H1 (cell line): ENCODE results near the gene KIAA0930.

ENCODE experiments used
- ATF3 ChIP-seq: IDR thresholded peaks from 2 replicates; pipeline ENCODE4 v1.6.1; 2011; ENCODE audit warnings: low read depth, mild to moderate bottlenecking, low read length; ENCODE audit not compliant: insufficient read depth
- CTCF ChIP-seq, 3 experiments: IDR thresholded peaks; 1 replicate in 2 of 3; 2 replicates in 1 of 3; pipeline versions ENCODE4 v1.5.1 to v1.6.1; 2011; ENCODE audit warnings: low read length in 3 of 3, mild to moderate bottlenecking in 3 of 3, inconsistent platforms in 2 of 3, low read depth in 1 of 3, moderate library complexity in 1 of 3; ENCODE audit not compliant: insufficient read depth in 1 of 3; ENCODE audit errors: control extremely low read depth in 1 of 3
- EP300 ChIP-seq, 2 experiments: IDR thresholded peaks; 1 replicate in 1 of 2; 2 replicates in 1 of 2; pipeline ENCODE4 v1.6.1; 2011 to 2012; ENCODE audit warnings: low read depth in 2 of 2, low read length in 2 of 2, mild to moderate bottlenecking in 2 of 2, borderline replicate concordance in 1 of 2, inconsistent platforms in 1 of 2, moderate library complexity in 1 of 2
- HDAC2 ChIP-seq, 2 experiments: fragments of 300-600 bp in 1 of 2; sonication (generic) in 1 of 2; IDR thresholded peaks; 2 replicates each; pipeline ENCODE4 v1.6.1; 2011 to 2012; ENCODE audit warnings: low read depth in 2 of 2, low read length in 2 of 2, mild to moderate bottlenecking in 2 of 2, moderate library complexity in 2 of 2, borderline replicate concordance in 1 of 2, inconsistent platforms in 1 of 2
- NANOG ChIP-seq: IDR thresholded peaks from 2 replicates; pipeline ENCODE4 v1.6.1; 2011; ENCODE audit warnings: low read length, low read depth, mild to moderate bottlenecking, inconsistent platforms; ENCODE audit not compliant: insufficient read depth, poor library complexity, severe bottlenecking
- POLR2A ChIP-seq, 2 experiments: IDR thresholded peaks; 1 replicate in 1 of 2; 2 replicates in 1 of 2; pipeline ENCODE4 v1.6.1; 2011; ENCODE audit warnings: low read depth in 2 of 2, low read length in 2 of 2, mild to moderate bottlenecking in 2 of 2; ENCODE audit errors: control extremely low read depth in 1 of 2
- POLR2AphosphoS5 ChIP-seq: IDR thresholded peaks from 2 replicates; pipeline ENCODE4 v1.6.1; 2011; ENCODE audit warnings: low read depth, low read length

- TF ChIP-seq HDAC2 (IDR thresholded peaks at IDR 0.05; ENCODE audit: borderline replicate concordance in 1 of 2, low read depth in 2 of 2, low read length in 2 of 2) (no peak), CTCF (IDR thresholded peaks at IDR 0.05; ENCODE audit: control extremely low read depth in 1 of 3, insufficient read depth in 1 of 3, low read depth in 1 of 3, low read length in 3 of 3) (no peak), ATF3 (no peak), NANOG (no peak), EP300 (IDR thresholded peaks at IDR 0.05; ENCODE audit: borderline replicate concordance in 1 of 2, low read depth in 2 of 2, low read length in 2 of 2) (no peak), POLR2AphosphoS5 (no peak), POLR2A (IDR thresholded peaks at IDR 0.05; ENCODE audit: control extremely low read depth in 1 of 2, low read depth in 2 of 2, low read length in 2 of 2) (no peak)
Observed at GRCh38 chr22:45181240-45181639, 59.5 kb downstream of the KIAA0930 start.
